H9 (cell line): ENCODE results near the gene ADGRA1. TPM values are rescaled to one million over a fixed set of nuclear protein-coding genes. Genes with fewer than 3 reads are reported as not detected.

Experiments
- DNase-seq: peaks from one replicate; pipeline ENCODE4 v3.0.0-alpha.2; 2017
- H2AFZ ChIP-seq: one replicate; pipeline ENCODE4 v1.6.1; 2013; ENCODE audit warnings: mild to moderate bottlenecking, low read length, control low read depth, moderate library complexity
- H2AK5ac ChIP-seq: 2 replicates; pipeline ENCODE4 v1.6.1; 2013; ENCODE audit warnings: low read length, control low read depth, mixed read lengths; ENCODE audit not compliant: insufficient read length
- H2BK120ac ChIP-seq: one replicate; pipeline ENCODE4 v1.6.1; 2013; ENCODE audit warnings: low read depth, mild to moderate bottlenecking, low read length, control low read depth, inconsistent platforms; ENCODE audit not compliant: poor library complexity, severe bottlenecking
- H2BK12ac ChIP-seq: 2 replicates; pipeline ENCODE4 v1.6.1; 2013; ENCODE audit warnings: low read length, control low read depth, mixed read lengths, low read depth; ENCODE audit not compliant: insufficient read length
- H2BK15ac ChIP-seq: 2 replicates; pipeline ENCODE4 v1.6.1; 2013; ENCODE audit warnings: low read depth, low read length, control low read depth
- H2BK20ac ChIP-seq: one replicate; pipeline ENCODE4 v1.6.1; 2013; ENCODE audit warnings: low read depth, mild to moderate bottlenecking, low read length, control low read depth, inconsistent platforms; ENCODE audit not compliant: poor library complexity, severe bottlenecking
- H2BK5ac ChIP-seq: 2 replicates; pipeline ENCODE4 v1.6.1; 2013; ENCODE audit warnings: low read length, control low read depth, mixed read lengths; ENCODE audit not compliant: insufficient read length
- H3K14ac ChIP-seq: 2 replicates; pipeline ENCODE4 v1.6.1; 2013; ENCODE audit warnings: low read length, control low read depth; ENCODE audit not compliant: insufficient read depth
- H3K18ac ChIP-seq: 2 replicates; pipeline ENCODE4 v1.6.1; 2013; ENCODE audit warnings: low read depth, mild to moderate bottlenecking, mixed read lengths, low read length, control low read depth; ENCODE audit not compliant: insufficient read length
- H3K23ac ChIP-seq: 2 replicates; pipeline ENCODE4 v1.6.1; 2013; ENCODE audit warnings: low read length, control low read depth, mixed read lengths, low read depth; ENCODE audit not compliant: insufficient read length
- H3K23me2 ChIP-seq: 2 replicates; pipeline ENCODE4 v1.6.1; 2013; ENCODE audit warnings: low read depth, mild to moderate bottlenecking, mixed read lengths, low read length, control low read depth; ENCODE audit not compliant: insufficient read length, poor library complexity, severe bottlenecking
- H3K27ac ChIP-seq: 2 replicates; pipeline ENCODE4 v1.5.1; 2013; ENCODE audit warnings: low read length, control low read depth, mixed read lengths, low read depth; ENCODE audit not compliant: insufficient read length
- H3K27me3 ChIP-seq: 2 replicates; pipeline ENCODE4 v1.6.1; 2013; ENCODE audit warnings: low read length, control low read depth, inconsistent platforms; ENCODE audit not compliant: insufficient read depth
- H3K4ac ChIP-seq: 2 replicates; pipeline ENCODE4 v1.6.1; 2013; ENCODE audit warnings: low read depth, mild to moderate bottlenecking, control low read depth, inconsistent platforms, low read length, moderate library complexity
- H3K4me1 ChIP-seq: 2 replicates; pipeline ENCODE4 v1.6.1; 2013; ENCODE audit warnings: low read length, control low read depth, inconsistent platforms; ENCODE audit not compliant: insufficient read depth
- H3K4me2 ChIP-seq: 2 replicates; pipeline ENCODE4 v1.6.1; 2013; ENCODE audit warnings: low read length, control low read depth, mixed read lengths; ENCODE audit not compliant: insufficient read length, insufficient read depth
- H3K56ac ChIP-seq: 2 replicates; pipeline ENCODE4 v1.6.1; 2013; ENCODE audit warnings: low read depth, mild to moderate bottlenecking, mixed read lengths, low read length, control low read depth; ENCODE audit not compliant: insufficient read length
- H3K79me1 ChIP-seq: 2 replicates; pipeline ENCODE4 v1.6.1; 2013; ENCODE audit warnings: low read depth, mild to moderate bottlenecking, moderate library complexity, low read length, control low read depth, inconsistent platforms; ENCODE audit not compliant: insufficient read depth, poor library complexity, severe bottlenecking
- H3K79me2 ChIP-seq: 2 replicates; pipeline ENCODE4 v1.6.1; 2013; ENCODE audit warnings: low read length, control low read depth, inconsistent platforms; ENCODE audit not compliant: insufficient read depth
- H3K9ac ChIP-seq: 2 replicates; pipeline ENCODE4 v1.6.1; 2013; ENCODE audit warnings: low read length, control low read depth, mixed read lengths; ENCODE audit not compliant: insufficient read length; ENCODE audit errors: extremely low read depth
- H3K9me3 ChIP-seq: one replicate; pipeline ENCODE4 v1.6.1; 2013; ENCODE audit warnings: low read depth, low read length, inconsistent platforms; ENCODE audit not compliant: control insufficient read depth
- H3T11ph ChIP-seq: one replicate; pipeline ENCODE4 v1.6.1; 2013; ENCODE audit warnings: mild to moderate bottlenecking, low read length, control low read depth, inconsistent platforms
- H4K20me1 ChIP-seq: one replicate; pipeline ENCODE4 v1.6.1; 2013; ENCODE audit not compliant: control insufficient read depth, insufficient read length, insufficient read depth
- H4K5ac ChIP-seq: 2 replicates; pipeline ENCODE4 v1.6.1; 2013; ENCODE audit warnings: low read depth, mild to moderate bottlenecking, mixed read lengths, low read length, control low read depth; ENCODE audit not compliant: insufficient read length
- H4K8ac ChIP-seq: replicated peaks from 2 replicates; pipeline ENCODE4 v1.6.1; 2013; ENCODE audit warnings: low read length, control low read depth, mixed read lengths, low read depth; ENCODE audit not compliant: insufficient read length
- H4K91ac ChIP-seq: 2 replicates; pipeline ENCODE4 v1.6.1; 2013; ENCODE audit warnings: low read depth, mild to moderate bottlenecking, moderate library complexity, mixed read lengths, low read length, control low read depth; ENCODE audit not compliant: insufficient read length
- H3K27ac Mint-ChIP-seq, 3 experiments: 2 replicates in 2 of 3; 3 replicates in 1 of 3; pipeline ENCODE4 v1.8.0; 2020 to 2021; ENCODE audit warnings: mixed read lengths in 3 of 3, mild to moderate bottlenecking in 1 of 3, moderate library complexity in 1 of 3
- H3K27me3 Mint-ChIP-seq: 2 replicates; pipeline ENCODE4 v1.8.0; 2021; ENCODE audit warnings: low read depth, mild to moderate bottlenecking, moderate library complexity, mixed read lengths
- H3K36me3 Mint-ChIP-seq, 3 experiments: 2 replicates in 2 of 3; 3 replicates in 1 of 3; pipeline ENCODE4 v1.8.0; 2020 to 2021; ENCODE audit warnings: low read depth in 3 of 3, mixed read lengths in 3 of 3; ENCODE audit not compliant: insufficient read depth in 1 of 3
- H3K4me1 Mint-ChIP-seq, 2 experiments: 2 replicates each; pipeline ENCODE4 v1.8.0; 2020; ENCODE audit warnings: mixed read lengths in 2 of 2
- H3K4me3 Mint-ChIP-seq, 2 experiments: 2 replicates in 1 of 2; 3 replicates in 1 of 2; pipeline ENCODE4 v1.8.0; 2020 to 2021; ENCODE audit warnings: mild to moderate bottlenecking in 2 of 2, mixed read lengths in 2 of 2, moderate library complexity in 1 of 2
- H3K9me3 Mint-ChIP-seq, 2 experiments: 2 replicates in 1 of 2; 3 replicates in 1 of 2; pipeline ENCODE4 v1.8.0; 2020; ENCODE audit warnings: mild to moderate bottlenecking in 2 of 2, mixed read lengths in 2 of 2, moderate library complexity in 1 of 2
- CTCF ChIP-seq: fragments of 200-600 bp; sonication (generic); conservative IDR thresholded peaks from 3 replicates; pipeline ENCODE4 v1.8.0; 2021; ENCODE audit warnings: antibody characterized with exemption, mild to moderate bottlenecking
- WGBS: extraction: QIAGEN DNeasy Blood & Tissue Kit; methylation state at CpG from one replicate; pipeline ENCODE4 v1.1.7; 2013; ENCODE audit warnings: missing lambda C conversion rate, low lambda C conversion rate, mixed read lengths; ENCODE audit not compliant: insufficient read length; ENCODE audit errors: extremely low coverage; 5-methylcytosine and 5-hydroxymethylcytosine counted together
- total RNA-seq: library from RNA; stranded (reverse); gene quantifications from 2 replicates; pipeline ENCODE4 v1.2.1, GENCODE V29; 2021

ADGRA1 gene
- total RNA-seq, 1 experiment from 2014 or later = 0.11 TPM

GRCh38 chr10:133114251-133114650, 26.5 kb downstream of the ADGRA1 start:
- Histone ChIP-seq H3K4ac (no peak overlapping the region), H2AK5ac (no peak overlapping the region), H3K4me2 (no peak overlapping the region), H3K23ac (no peak overlapping the region), H2BK120ac (no peak overlapping the region), H2BK5ac (no peak overlapping the region), H3K27ac (no peak overlapping the region), H3K4me1 (no peaks in the 10 kb centered on the region), H3K23me2 (peaks cover 2% of the 10 kb centered on the region), H2AFZ (no peak overlapping the region), H3K14ac (no peak overlapping the region), H4K91ac (no peak overlapping the region), H3K79me1 (no peaks in the 10 kb centered on the region), H3K9ac (no peak overlapping the region), H3K79me2 (no peaks in the 10 kb centered on the region), H2BK12ac (no peak overlapping the region), H4K8ac (no peak overlapping the region), H2BK20ac (no peak overlapping the region), H3T11ph (no peak overlapping the region), H3K56ac (no peak overlapping the region), H3K18ac (no peak overlapping the region), H2BK15ac (no peak overlapping the region), H4K20me1 (no peaks in the 10 kb centered on the region), H4K5ac (no peak overlapping the region), H3K27me3 (no peaks in the 10 kb centered on the region), H3K9me3 (no peaks in the 10 kb centered on the region)
- DNase-seq = no peak
- H3K36me3 Mint-ChIP-seq = peaks cover 0 to 10% (median 0%) of the 10 kb centered on the region in 3 experiments; a peak in 2 of 7 replicates
- H3K9me3 Mint-ChIP-seq = peaks cover 17 to 20% of the 10 kb centered on the region in 2 experiments
- no peak for TF ChIP-seq CTCF
- WGBS = no CpG with 5 or more reads among the region's 18 CpGs
- peaks cover 10% of the 10 kb centered on the region for H3K27me3 Mint-ChIP-seq
- peak overlapping the region in 1 of 3 experiments; percentile 72; a peak in 1 of 7 replicates for H3K27ac Mint-ChIP-seq
- no peak overlapping the region for H3K4me3 Mint-ChIP-seq
- no peaks in the 10 kb centered on the region for H3K4me1 Mint-ChIP-seq
